ENCODE data around the gene CHRM4. TPM values are rescaled to one million over a fixed set of nuclear protein-coding genes. Genes with fewer than 3 reads are reported as not detected.

The CHRM4 gene
- total and polyA plus RNA-seq, 8 donors: 0.08 to 0.66 (median 0.22) TPM; not detected in 1

GRCh38 chr11:46383974-46384701, 7.4 kb downstream of the CHRM4 start:
- ATAC-seq (no peak), DNase-seq (peak in 1 of 6 donors; percentile 7)
- 86 to 91% methylated on average over 12 of the region's 12 CpGs for WGBS, 2 donors

DNA sequence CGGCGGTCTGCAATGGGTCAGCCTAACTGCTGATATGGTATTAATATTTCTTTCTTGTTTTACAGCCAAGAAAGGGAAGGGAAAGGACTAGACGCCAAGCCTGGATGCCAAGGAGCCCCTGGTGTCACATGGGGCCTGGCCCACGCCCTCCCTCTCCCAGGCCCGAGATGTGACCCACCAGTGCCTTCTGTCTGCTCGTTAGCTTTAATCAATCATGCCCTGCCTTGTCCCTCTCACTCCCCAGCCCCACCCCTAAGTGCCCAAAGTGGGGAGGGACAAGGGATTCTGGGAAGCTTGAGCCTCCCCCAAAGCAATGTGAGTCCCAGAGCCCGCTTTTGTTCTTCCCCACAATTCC, 8.2 kb downstream of the CHRM4 start:
- ATAC-seq: no peak
- peaks cover 0 to 6% (median 0%) of the 10 kb centered on the region in 3 donors for H3K4me1 ChIP-seq
- 61 to 72% methylated on average over 7 of the region's 7 CpGs for WGBS, 2 donors
- no peak for FAIRE-seq
- H3K27me3 ChIP-seq: peaks cover 0 to 11% (median 0%) of the 10 kb centered on the region in 4 donors
- no peak for DNase-seq
- no peak overlapping the region for H3K27ac ChIP-seq
- no peak overlapping the region for H3K4me3 ChIP-seq
- no peaks in the 10 kb centered on the region for H3K36me3 ChIP-seq
- intact Hi-C loops (cut with DNase I): no loop called here
- no peaks in the 10 kb centered on the region for H3K9me3 ChIP-seq
- TF ChIP-seq, protein P1, sequence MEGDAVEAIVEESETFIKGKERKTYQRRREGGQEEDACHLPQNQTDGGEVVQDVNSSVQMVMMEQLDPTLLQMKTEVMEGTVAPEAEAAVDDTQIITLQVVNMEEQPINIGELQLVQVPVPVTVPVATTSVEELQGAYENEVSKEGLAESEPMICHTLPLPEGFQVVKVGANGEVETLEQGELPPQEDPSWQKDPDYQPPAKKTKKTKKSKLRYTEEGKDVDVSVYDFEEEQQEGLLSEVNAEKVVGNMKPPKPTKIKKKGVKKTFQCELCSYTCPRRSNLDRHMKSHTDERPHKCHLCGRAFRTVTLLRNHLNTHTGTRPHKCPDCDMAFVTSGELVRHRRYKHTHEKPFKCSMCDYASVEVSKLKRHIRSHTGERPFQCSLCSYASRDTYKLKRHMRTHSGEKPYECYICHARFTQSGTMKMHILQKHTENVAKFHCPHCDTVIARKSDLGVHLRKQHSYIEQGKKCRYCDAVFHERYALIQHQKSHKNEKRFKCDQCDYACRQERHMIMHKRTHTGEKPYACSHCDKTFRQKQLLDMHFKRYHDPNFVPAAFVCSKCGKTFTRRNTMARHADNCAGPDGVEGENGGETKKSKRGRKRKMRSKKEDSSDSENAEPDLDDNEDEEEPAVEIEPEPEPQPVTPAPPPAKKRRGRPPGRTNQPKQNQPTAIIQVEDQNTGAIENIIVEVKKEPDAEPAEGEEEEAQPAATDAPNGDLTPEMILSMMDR (IDR thresholded peaks at IDR 0.05): no peak

More at GRCh38 chr11:46383974-46384701, 7.4 kb downstream of the CHRM4 start:
- TF ChIP-seq, protein P1 (IDR thresholded peaks at IDR 0.05): no peak
- Histone ChIP-seq H3K9me3 (no peaks in the 10 kb centered on the region), H3K27me3 (peaks cover 0 to 15% (median 0%) of the 10 kb centered on the region in 4 donors), H3K36me3 (no peaks in the 10 kb centered on the region), H3K4me3 (no peak overlapping the region), H3K4me1 (peaks cover 0 to 6% (median 0%) of the 10 kb centered on the region in 3 donors), H3K27ac (no peak overlapping the region)
- no peak for FAIRE-seq
- intact Hi-C loops (cut with DNase I): no loop called here

- FAIRE-seq (no peak), ATAC-seq (no peak), DNase-seq (peak in 2 of 6 donors; percentile 47 to 61)
- Histone ChIP-seq H3K4me3 (peak overlapping the region in 1 of 4 donors; percentile 66), H3K9me3 (no peaks in the 10 kb centered on the region), H3K4me1 (peaks cover 0 to 6% (median 0%) of the 10 kb centered on the region in 3 donors), H3K36me3 (no peaks in the 10 kb centered on the region), H3K27me3 (peaks cover 0 to 9% (median 0%) of the 10 kb centered on the region in 4 donors), H3K27ac (no peak overlapping the region)
- intact Hi-C loops (cut with DNase I): no loop called here
- TF ChIP-seq, protein P1 (IDR thresholded peaks at IDR 0.05): peak; percentile 26 to 44 (median 34)
- WGBS, 2 donors: 48 to 49% methylated on average over 17 to 18 of the region's 18 CpGs
Measured at GRCh38 chr11:46382646-46383403, 8.8 kb downstream of the CHRM4 start.

- TF ChIP-seq, protein P1 (IDR thresholded peaks at IDR 0.05): no peak
- no peak for FAIRE-seq
- 6 to 9% methylated on average over 58 to 66 of the region's 66 CpGs for WGBS, 2 donors
- H3K36me3 ChIP-seq: no peaks in the 10 kb centered on the region
- DNase-seq: peak in 2 of 6 donors; percentile 21 to 69
- H3K27ac ChIP-seq: no peak overlapping the region
- peaks cover 0 to under 1% (median 0%) of the 10 kb centered on the region in 4 donors for H3K27me3 ChIP-seq
- H3K4me1 ChIP-seq: peaks cover 0 to 6% (median 0%) of the 10 kb centered on the region in 3 donors
- H3K4me3 ChIP-seq: peak overlapping the region; percentile 44 to 69 (median 60)
- intact Hi-C loops (cut with DNase I): no loop called here
- ATAC-seq: peak in 1 of 4 donors; percentile 3
- H3K9me3 ChIP-seq: no peaks in the 10 kb centered on the region
Measured at GRCh38 chr11:46381819-46382645, 9.5 kb downstream of the CHRM4 start.
